Neuron (in vitro differentiated cells): ENCODE data around the gene SLC24A4.

ENCODE experiments used
- H2AFZ ChIP-seq: one replicate; pipeline ENCODE4 v1.6.1; 2013; ENCODE audit warnings: low read depth, mild to moderate bottlenecking, inconsistent platforms, low read length, moderate library complexity
- H3K27me3 ChIP-seq: one replicate; pipeline ENCODE4 v1.6.1; 2013; ENCODE audit warnings: low read length; ENCODE audit not compliant: insufficient read depth
- H3K36me3 ChIP-seq: one replicate; pipeline ENCODE4 v1.6.1; 2013; ENCODE audit warnings: low read length; ENCODE audit not compliant: insufficient read depth
- H3K4me1 ChIP-seq: one replicate; pipeline ENCODE4 v1.6.1; 2013; ENCODE audit warnings: low read length; ENCODE audit not compliant: insufficient read depth
- H3K4me3 ChIP-seq: 2 replicates; pipeline ENCODE4 v1.5.1; 2013; ENCODE audit warnings: mild to moderate bottlenecking, low read length, moderate library complexity
- H3K9me3 ChIP-seq: one replicate; pipeline ENCODE4 v1.6.1; 2013; ENCODE audit warnings: low read length

SLC24A4 gene

DNA sequence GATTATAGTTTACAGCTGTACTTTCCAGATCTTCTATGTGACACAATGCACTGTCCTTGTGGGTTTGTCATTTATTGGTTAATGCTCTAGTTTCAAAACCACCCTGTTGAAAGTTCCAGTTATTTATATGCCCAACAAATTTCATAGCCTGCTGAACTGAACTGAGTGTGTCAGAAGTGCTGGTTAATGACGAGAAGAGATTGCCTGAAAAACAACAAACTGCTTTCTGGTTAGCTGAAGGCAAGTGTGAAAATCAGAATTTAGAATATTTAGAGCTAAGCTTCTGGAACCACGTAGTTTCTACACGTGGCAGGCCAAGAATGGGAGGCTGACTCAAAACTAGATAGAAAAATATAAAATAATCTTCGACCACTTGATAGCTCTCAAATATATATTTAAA lies 171.5 kb downstream of the SLC24A4 start:
- H3K36me3 ChIP-seq, result no peaks in the 10 kb centered on the region
- no peaks in the 10 kb centered on the region for H3K9me3 ChIP-seq
- no peak overlapping the region for H2AFZ ChIP-seq
- no peaks in the 10 kb centered on the region for H3K4me1 ChIP-seq
- H3K4me3 ChIP-seq, result no peak overlapping the region
- no peaks in the 10 kb centered on the region for H3K27me3 ChIP-seq

DNA sequence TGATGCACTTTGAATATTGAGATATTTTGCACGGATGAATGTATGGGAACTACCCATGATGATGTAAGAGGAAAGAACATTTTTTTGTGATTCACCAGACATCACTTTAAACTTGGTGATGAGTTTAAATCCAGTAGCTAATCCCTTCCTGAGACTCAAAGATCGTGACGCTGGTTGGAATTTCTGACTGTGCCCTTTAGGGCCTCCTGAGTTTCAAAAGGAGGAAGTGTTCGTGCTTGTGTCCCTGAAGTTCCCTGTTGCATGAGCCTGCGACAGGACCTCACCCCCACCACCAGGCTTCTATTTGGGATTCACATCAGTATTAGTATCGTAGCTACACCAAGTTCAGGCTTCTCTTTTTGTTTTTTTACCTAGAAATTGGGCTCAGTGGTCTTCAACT lies 172.1 kb downstream of the SLC24A4 start:
- Histone ChIP-seq H3K4me1 (no peaks in the 10 kb centered on the region), H2AFZ (no peak overlapping the region), H3K27me3 (no peaks in the 10 kb centered on the region), H3K9me3 (no peaks in the 10 kb centered on the region), H3K4me3 (no peak overlapping the region), H3K36me3 (no peaks in the 10 kb centered on the region)

DNA sequence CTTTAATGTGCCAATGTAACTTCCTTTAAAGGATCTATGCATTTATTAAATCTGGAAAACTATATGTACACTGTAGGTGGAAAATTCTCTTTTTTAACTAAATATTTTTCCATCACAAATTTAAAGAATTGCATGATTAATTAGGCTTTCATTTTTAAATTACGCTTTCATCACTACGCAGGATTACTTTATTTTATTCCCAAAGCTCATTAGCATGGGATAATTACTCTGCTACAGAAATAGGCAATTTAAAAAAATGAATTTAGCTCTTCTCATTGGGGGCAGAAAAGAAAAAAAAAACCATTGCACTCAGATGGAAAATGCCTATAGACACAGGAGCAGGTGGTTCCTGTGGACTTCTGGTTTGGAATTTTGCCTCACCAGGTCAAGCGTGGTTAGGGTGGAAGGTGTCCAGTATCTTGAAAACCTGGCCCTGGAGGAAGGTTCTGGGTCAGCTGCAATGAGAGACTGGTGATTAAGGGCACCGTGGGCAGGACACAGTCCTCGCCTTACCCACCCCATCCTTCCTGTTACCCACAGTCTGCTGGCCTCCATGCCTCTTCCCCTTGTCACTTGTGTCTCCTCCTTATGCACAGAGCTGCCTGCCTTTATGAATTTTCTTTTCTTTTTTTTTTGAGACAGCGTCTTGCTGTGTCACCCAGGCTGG lies 173.4 kb downstream of the SLC24A4 start:
- Histone ChIP-seq H2AFZ (no peak overlapping the region), H3K4me3 (no peak overlapping the region)

DNA sequence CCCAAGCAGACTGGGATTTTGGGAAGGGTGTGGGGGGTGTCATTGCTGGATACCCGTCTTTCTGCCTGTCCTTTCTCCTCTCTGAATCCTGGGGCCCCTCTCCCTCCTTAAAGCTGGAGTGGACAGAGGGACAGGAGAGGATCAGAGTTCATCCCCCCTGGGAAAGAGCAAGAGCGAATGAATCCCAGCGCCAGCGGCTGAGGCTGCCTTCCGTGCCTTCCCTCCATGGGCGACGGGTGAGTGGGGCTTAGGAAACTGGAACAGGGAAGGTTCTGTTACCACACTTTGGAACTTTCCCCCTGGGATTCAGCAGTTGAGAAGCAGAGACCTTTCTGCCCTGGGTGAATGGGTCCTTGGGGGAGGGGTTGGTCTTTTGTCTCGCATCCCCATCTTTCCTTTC lies 174.4 kb downstream of the SLC24A4 start:
- Histone ChIP-seq H3K9me3 (no peaks in the 10 kb centered on the region), H3K4me1 (no peaks in the 10 kb centered on the region), H2AFZ (no peak overlapping the region), H3K27me3 (no peaks in the 10 kb centered on the region), H3K36me3 (no peaks in the 10 kb centered on the region), H3K4me3 (no peak overlapping the region)

More for the DNA sequence above, 173.4 kb downstream of the SLC24A4 start:
- H3K27me3 ChIP-seq, result no peaks in the 10 kb centered on the region
- no peaks in the 10 kb centered on the region for H3K9me3 ChIP-seq
- no peaks in the 10 kb centered on the region for H3K36me3 ChIP-seq
- H3K4me1 ChIP-seq, result no peaks in the 10 kb centered on the region

DNA sequence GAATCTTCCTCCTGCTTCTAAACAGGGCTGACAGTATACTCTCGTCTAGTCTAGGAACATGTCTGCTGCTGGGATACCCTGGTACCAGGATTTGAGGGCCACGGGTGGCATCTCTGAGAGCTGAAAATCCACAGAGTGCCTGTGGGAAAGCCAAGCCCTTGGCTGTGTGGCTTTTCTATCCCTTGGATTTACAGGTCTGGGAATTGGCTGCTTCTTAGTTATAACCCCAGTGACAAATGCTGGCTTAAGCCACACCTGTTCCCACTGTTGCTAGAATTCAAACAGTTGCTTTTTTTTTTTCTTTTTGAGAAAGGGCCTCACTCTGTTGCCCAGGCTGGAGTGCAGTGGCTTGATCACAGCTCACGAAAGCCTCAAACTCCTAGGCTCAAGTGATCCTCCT lies 176.3 kb downstream of the SLC24A4 start:
- Histone ChIP-seq H3K4me1 (peaks cover 3% of the 10 kb centered on the region), H2AFZ (no peak overlapping the region), H3K36me3 (no peaks in the 10 kb centered on the region), H3K4me3 (no peak overlapping the region), H3K9me3 (no peaks in the 10 kb centered on the region), H3K27me3 (no peaks in the 10 kb centered on the region)

DNA sequence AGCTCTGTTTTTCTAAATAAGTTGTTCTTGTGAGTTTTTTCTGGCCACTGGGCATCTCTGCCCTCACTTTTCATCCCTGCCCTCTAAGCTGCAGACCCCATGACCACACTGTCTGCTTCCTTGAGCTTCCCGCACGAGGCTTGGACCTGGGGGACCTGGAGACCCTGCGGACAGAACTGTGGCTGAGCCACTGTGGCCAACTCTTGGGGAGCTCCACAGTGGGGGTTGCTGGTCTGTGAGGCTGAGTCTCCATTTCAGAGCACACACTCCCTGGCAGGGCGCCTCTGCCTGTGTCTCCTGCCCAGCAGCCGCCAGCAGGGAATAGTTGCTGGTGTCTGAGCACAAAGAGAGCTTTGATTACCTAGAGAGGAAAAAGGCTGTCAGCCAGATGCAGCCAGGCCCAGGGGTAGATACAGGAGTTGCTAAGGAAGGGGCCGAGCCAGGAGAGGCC lies 177.6 kb downstream of the SLC24A4 start:
- no peaks in the 10 kb centered on the region for H3K36me3 ChIP-seq
- H2AFZ ChIP-seq, result no peak overlapping the region
- peaks cover 3% of the 10 kb centered on the region for H3K4me1 ChIP-seq
- no peaks in the 10 kb centered on the region for H3K27me3 ChIP-seq
- no peak overlapping the region for H3K4me3 ChIP-seq
- no peaks in the 10 kb centered on the region for H3K9me3 ChIP-seq

DNA sequence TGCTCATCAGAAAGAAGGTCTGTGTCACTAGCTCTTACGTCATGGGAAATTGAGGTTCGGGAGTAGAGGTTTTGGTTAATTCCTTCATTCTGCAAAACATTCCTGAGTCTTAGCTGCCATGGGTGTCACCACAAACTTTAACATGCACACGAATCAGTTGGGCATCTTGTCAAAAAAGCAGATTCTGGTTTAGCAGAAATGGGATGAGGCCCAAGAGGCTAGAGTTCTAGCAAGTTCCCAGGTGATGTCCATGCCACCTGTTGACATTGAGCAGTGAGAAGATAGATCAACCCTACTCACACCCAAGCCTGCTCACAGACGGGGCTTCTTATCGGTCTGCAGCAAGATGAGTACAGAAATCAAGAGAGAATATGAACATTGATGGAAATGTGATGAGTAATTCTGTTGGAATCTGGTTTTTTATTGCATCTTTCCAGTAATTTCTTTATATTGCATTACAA lies 179.0 kb downstream of the SLC24A4 start:
- Histone ChIP-seq H3K4me1 (peaks cover 3% of the 10 kb centered on the region), H3K36me3 (no peaks in the 10 kb centered on the region), H2AFZ (no peak overlapping the region), H3K27me3 (no peaks in the 10 kb centered on the region), H3K9me3 (no peaks in the 10 kb centered on the region), H3K4me3 (no peak overlapping the region)

DNA sequence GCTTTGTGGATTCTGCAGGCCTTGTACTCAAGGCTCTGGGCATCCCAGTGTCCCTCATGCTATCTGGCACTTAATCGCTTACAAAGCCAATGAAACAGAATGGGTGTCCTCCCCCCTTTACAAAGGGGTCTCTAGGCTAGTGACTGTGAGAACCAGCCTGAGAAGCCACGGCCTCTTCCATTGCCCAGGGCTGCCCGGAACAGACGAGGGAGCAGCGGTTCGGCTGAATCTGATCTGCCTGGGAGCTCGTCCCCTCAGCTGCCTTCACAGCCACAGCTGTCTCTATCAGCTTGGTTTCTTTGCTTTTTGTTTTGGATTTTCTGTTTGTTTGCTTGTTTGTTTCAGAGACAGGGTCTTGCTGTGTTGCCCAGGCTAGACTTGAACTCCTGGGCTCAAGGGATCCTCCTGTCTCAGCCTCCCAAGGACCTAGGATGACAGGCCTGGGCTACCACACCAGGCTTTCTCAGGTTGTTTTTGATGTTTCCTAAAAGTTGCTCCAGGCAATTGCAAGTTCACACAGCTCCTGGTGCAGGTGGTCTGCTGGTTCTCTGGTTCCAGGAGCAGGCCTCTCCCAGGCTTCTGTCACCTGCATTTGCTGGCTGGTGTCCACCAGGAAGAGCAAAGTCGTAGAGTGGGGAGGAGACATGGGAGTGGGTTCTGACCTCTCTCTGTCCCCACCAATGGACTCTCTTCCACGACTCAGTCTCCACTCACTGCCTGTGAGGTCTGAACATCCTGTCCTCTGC lies 179.7 kb downstream of the SLC24A4 start:
- Histone ChIP-seq H3K9me3 (no peaks in the 10 kb centered on the region), H3K36me3 (no peaks in the 10 kb centered on the region), H3K4me3 (no peak overlapping the region), H2AFZ (no peak overlapping the region), H3K4me1 (peaks cover 3% of the 10 kb centered on the region), H3K27me3 (no peaks in the 10 kb centered on the region)

DNA sequence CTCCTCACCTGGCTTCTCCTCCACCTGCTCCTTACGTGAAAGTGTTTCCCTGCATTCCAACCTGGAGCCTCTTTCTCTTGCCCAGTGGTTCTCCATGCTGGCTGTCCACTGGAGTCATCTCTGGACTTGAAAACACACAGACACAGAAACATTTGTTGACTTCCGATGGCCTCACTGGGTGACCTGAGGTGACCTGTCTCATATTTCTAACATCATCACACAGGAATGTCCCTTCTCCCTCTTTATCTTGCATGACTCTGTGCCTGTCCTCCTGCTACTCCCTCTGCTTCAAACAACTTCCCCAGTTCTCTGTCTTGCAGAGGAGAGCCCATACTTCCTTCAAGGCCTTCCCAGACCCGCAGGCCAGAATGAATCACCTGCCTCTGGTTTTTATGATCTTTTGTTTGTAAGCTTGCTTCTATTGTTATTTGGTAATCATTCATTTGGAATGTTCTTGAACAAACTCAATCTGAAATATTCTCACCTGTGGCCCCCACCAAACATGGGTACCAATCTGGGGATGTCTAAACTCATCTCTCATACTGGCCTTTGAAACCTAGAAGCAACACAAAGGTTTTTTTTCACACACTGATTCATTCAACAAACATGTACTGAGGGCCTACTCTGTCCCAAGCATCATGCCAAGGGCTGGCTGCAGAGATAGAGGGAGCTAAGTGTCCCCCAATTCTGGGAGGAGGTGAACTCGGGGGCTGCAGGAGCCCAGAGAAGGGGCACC lies 181.0 kb downstream of the SLC24A4 start:
- H3K9me3 ChIP-seq, result no peaks in the 10 kb centered on the region
- no peak overlapping the region for H3K4me3 ChIP-seq
- H3K27me3 ChIP-seq, result no peaks in the 10 kb centered on the region
- no peak overlapping the region for H2AFZ ChIP-seq
- H3K36me3 ChIP-seq, result no peaks in the 10 kb centered on the region
- peaks cover 3% of the 10 kb centered on the region for H3K4me1 ChIP-seq

DNA sequence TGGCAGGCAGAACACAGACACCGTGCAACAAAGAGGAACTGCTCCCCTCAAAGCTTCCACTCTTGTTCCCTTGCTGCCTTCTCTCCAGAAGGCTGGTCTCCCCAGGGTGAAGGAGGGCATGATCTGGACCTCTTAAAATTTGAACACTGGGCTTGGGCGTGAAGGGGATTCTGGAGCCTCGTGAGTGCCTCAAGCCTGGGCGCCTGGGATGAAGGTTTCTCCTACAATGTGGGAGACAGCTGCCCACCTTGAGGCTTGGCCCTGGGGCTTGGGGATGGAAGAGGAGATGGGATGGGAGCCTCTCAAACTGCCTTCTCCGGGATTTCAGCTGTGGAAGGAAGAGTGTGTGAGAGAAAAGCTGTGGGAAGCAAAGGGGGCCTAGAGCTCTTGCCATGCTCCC lies 182.9 kb downstream of the SLC24A4 start:
- Histone ChIP-seq H2AFZ (no peak overlapping the region), H3K4me1 (peaks cover 3% of the 10 kb centered on the region), H3K9me3 (no peaks in the 10 kb centered on the region), H3K4me3 (no peak overlapping the region), H3K36me3 (no peaks in the 10 kb centered on the region), H3K27me3 (no peaks in the 10 kb centered on the region)

DNA sequence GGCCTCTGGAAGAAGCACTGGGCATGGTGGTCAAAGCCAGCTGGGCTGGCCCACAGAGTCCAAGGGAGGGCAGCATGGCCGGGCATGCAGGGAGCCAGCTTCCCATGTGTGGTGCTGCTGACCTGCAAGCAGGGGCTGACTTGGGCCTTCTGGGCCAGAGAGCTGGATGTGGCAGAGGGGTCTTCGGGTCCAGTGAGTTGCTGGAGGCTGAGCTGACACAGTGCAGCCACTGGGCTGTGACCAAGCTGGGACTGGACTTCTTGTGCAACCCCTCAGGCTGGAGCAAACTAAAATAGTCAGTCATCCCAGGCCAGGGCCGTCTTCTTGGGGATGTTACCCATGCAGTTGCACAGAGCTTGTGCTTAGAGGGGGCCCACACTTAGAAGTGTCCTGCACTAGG lies 183.3 kb downstream of the SLC24A4 start:
- no peak overlapping the region for H2AFZ ChIP-seq
- H3K9me3 ChIP-seq, result no peaks in the 10 kb centered on the region
- H3K4me3 ChIP-seq, result no peak overlapping the region
- H3K4me1 ChIP-seq, result peaks cover 3% of the 10 kb centered on the region
- H3K36me3 ChIP-seq, result no peaks in the 10 kb centered on the region
- H3K27me3 ChIP-seq, result no peaks in the 10 kb centered on the region

DNA sequence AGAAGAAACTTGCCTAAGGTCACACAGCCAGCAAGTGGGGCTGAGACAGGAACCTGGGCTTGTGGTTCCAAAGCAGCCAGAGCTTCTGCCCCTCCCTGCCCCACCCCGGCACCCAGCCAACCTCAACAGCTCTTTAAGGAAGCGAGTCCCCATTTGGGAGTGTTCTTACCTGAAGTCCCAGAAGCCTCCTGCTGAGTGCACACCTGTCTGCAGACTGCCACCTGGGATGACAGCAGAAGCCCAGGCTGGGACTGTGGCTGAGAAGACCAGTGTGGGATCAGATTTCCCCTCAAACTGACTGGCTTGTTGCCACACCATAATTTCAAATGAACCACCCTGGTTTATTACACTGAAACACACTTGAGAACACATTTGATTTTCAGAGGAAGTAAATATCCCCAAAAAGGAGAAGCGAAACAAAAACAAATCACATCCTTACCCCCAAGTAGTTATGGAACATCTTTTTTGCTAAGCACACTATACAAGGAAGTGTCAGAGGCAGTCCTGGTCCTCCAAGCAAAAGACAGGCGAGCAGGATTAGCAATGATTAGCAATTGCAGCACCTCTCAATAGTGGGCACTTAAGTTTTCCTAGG lies 184.3 kb downstream of the SLC24A4 start:
- Histone ChIP-seq H3K4me1 (peaks cover 3% of the 10 kb centered on the region), H3K36me3 (no peaks in the 10 kb centered on the region), H2AFZ (no peak overlapping the region), H3K9me3 (no peaks in the 10 kb centered on the region), H3K27me3 (no peaks in the 10 kb centered on the region), H3K4me3 (no peak overlapping the region)

DNA sequence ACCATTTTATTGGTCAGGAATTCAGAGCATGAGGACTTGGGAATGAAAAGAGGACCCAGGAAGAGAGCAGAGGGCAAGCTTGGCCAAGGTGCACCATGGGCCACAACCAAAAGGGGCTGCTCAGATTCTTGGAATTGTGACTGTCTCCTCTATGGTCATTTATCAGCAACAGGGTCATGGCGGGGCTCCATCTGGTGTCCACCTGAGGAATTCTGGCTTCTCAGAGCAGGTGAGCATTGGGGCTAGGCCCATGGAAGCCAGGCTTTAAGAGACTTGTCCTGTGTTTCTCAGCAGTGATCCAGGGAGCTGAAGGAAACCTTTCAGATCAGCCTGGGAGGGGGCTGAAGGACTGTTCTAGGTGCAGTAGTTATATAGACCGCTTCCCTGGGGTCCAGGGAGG lies 188.0 kb downstream of the SLC24A4 start:
- Histone ChIP-seq H3K4me1 (no peaks in the 10 kb centered on the region), H3K36me3 (no peaks in the 10 kb centered on the region), H3K27me3 (no peaks in the 10 kb centered on the region), H2AFZ (no peak overlapping the region), H3K4me3 (no peak overlapping the region), H3K9me3 (no peaks in the 10 kb centered on the region)
